ENCODE measurements around the gene TRAF3IP1.
"Not testable (repeated sequence)": the region's sequence is repeated elsewhere in the genome, so short reads cannot be mapped to it uniquely, and the experiment has no call there.

Gene TRAF3IP1

DNA sequence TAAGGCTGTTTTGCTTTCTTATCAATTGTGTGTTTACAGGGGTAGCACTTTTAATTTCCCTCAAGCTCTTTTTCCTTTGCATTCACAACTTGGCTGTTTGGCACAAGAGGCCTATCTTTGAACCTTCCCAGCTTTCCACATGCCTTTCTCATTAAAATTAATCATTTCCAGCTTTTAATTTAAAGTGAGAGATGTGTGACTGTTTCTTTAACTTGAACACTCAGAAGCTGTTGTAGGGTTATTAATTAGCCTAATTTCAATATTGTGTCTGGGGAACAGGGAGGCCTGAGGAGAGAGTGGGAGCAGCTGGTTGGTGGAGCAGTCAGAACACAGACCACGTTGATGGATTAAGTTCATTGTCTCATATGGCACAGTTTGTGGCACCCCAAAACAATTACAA is 111.1 kb downstream of the TRAF3IP1 start:
- no peak for DNase-seq

GRCh38 chr2:238433300-238433915 is 113.1 kb downstream of the TRAF3IP1 start:
- no peak for DNase-seq

- no peak for DNase-seq
Observed at GRCh38 chr2:238433941-238434845, 113.9 kb downstream of the TRAF3IP1 start.

DNA sequence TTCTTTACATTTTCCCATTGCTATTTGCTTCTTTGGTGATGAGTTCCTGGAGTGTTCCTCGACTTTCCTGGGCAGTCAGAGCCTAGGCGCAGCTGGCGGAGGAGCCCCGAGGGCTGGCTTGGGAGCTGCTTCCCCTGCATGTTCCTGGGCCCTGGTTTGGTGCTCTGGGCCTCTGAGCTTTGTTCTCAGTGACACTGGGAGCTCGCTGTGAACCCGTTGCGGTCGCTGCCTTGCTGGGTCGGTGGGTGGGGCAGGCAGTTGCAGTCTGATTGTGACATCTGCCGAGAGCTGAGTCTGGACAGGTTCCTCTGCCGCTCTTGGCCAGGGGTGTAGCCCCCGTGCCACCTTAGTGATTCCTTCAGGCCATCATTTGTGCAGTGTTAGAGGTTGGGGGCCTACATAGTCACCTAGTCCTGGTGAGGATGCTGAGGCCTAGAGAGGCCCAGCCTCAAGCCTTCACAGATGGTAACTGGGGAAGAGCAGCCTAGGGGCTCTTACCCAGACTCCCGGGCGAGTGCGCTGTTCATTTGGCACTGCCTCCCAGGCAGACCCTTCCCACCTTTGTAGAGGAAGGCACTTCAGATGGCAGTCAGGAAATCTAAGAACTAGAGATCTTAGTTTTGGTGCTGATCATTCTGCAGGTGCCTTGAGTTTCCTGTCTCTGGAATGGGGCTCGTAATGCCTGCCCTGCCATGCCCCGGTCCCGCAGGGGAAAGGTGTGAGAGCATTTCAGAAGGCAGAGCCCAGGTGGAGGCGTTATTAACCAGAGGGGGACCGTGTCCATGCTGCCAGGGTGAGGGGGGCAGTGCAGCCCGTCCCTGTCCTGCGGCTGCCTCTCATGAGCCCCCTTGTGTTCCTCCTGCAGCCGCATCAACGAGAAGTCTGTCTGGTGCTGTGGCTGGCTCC is 114.8 kb downstream of the TRAF3IP1 start:
- DNase-seq: no peak

DNA sequence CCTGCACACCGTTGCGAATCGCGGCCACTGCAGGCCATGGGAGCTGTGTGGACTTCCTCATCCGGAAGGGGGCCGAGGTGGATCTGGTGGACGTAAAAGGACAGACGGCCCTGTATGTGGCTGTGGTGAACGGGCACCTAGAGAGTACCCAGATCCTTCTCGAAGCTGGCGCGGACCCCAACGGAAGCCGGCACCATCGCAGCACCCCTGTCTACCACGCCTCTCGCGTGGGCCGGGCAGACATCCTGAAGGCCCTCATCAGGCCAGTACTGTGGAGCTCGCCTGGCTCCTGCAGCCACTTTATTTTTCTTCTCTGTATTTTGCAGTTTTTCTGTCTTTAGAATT is 115.4 kb downstream of the TRAF3IP1 start:
- no peak for DNase-seq

DNA sequence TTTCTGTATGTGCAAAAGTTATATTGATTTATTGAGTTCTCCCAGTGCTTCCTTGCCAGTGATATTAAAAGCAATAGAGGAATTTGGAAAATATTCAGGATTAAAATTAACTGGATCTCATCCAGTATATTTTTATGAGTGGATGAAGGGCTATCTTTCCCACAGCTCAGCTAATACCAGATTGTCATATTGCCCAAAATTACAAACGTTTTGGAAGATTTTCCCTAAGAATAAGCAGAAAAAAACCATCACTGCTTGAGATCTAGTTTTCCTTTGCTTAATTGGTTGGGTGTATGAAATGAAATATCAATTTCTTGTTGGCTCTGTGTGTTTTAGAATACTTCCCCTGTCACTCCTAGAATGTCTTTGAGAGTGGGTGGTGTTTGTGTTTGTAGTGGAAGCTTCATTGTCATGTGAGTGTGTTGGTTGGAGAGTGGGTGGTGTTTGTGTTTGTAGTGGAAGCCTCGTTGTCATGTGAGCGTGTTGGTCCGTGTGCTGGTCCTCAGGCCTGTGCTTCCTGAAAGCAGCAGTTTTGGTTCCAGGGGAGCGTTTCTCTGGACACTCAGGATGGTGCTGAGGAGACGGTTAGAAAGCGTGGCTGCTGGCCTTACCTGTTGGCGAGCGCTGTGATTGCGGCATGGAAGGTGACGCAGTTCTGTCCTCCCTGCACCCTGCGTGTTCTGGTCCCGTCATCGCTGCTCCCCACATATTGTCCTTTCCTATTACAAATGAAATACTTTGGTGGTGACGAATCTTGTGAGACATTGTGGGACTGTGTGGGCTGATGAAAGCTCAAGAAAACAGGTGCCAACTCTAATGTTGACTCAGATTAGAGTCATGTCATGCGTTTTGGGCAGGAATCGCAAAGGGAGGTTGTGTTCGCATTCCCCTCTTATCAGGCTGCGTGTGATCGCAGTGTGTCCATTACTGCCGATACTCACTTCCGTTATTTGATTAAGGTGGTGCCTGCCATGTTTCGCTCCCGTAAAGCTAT is 118.8 kb downstream of the TRAF3IP1 start:
- no peak for DNase-seq

GRCh38 chr2:238439917-238440316 is 119.6 kb downstream of the TRAF3IP1 start:
- DNase-seq: no peak

DNA sequence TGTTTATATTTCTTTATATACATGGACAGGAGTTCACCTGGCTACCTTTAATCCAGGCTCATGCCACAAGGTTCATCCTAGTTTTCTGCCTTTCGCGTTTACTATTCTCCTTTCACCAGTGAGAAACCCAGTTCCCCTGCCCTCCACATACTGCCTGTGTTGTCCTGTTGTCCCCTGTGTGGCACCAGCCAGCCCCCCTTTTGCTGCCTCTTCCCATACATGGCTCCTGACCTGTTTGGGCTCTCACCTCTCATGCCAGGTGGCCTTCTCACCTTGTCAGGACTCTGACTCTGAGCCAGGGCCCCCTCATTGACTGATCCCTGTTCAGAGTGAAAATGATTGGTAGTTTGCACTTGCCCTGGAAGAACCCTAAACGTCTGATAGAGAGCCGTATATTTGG is 120.0 kb downstream of the TRAF3IP1 start:
- DNase-seq: no peak

DNA sequence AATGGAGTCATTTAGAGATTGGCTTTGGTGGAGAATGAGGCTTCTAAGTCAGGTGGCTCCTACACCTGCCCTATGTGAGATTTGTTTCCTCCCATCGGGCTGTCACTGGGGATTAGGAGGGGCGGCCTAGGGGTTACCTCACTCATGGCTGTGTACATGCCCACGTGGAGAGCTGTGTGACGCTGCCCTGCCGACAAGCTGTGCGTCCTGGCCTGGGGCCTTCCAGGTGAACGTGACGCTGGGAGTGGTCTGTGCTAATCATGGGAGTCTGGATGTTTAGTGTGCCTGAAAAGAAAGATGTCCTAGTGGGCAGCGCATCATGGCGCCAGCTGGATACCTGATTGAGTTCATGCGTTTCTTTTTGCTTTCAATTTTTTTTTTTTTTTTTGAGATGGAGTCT is 120.4 kb downstream of the TRAF3IP1 start:
- no peak for DNase-seq

DNA sequence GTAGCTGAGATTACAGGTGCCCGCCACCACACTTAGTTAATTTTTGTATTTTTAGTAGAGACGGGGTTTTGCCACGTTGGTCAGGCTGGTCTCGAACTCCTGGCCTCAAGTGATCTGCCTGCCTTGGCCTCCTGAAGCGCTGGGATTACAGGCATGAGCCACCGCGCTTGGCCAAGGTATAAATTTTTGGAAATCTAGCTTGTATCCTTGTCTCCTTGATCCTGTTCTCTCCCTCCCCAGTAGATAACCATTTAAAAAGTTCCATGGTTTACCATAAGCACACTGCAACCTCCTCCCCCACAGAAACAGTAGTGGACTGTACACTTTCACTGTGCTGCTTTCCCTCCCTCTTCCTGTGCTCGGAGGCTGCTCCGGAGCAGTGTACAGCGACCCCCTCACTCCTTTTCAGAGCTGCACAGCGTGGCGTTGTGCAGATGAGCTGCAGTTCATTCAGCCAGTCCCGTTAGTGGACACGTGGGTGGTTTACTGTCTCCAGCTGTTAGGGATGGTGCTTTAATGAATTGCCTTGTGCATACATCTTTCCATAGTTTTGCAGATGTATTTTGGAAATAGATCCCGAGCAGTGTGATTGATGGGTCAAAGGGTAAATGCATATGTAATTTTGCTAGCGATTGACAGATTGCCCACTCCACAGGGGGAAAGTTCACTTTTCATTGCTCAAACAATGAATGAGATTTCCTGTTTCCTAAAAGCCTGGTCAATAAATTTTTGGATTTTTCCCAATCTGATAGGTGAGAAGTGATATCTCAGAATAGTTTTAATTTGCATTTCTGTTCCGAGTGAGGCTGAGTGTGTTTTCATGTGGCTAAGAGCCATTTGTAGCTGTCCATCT is 121.2 kb downstream of the TRAF3IP1 start:
- peak in 1 of 2 experiments; percentile 46 for DNase-seq

- DNase-seq: not testable (repeated sequence)
Observed at GRCh38 chr2:238442257-238442656, 121.9 kb downstream of the TRAF3IP1 start.

- no peak for DNase-seq
Observed at GRCh38 chr2:238444242-238444641, 123.9 kb downstream of the TRAF3IP1 start.

DNA sequence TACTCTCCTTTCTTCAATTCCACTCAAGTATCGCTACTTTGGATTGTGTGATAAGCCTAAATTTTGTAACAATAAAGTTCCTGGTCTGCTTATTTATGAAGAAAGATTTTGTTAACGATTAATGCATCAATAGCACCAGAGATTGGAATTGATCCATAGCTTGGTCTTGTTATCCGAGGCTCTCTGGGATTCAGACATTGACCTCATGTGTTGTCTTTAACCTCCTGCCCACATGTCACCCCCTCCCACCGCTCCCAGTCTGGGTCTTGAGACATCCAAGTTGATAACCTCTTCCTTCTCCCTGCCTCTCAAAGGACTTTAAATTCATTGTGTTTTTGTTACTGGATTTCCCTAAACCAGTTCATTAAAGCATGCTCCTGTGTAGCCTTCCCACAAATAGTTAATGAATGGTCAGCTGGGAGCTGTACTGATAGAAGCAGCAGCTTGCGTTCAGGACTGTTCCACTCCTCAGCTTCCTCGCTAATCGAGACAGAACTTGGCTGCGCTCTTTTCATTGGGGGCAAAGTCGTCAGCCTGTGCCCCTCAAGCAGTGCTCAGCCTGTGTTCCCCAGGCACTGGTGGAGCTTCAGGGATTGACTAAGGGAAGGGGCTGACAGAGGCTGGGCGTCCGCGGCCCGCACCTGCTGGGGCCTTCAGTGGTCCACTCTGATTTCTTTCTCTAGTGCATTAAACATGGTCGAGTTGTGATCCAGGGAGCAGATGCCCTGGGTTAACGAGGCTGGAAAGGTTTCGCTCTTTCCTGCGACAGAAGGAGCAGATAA is 125.3 kb downstream of the TRAF3IP1 start:
- DNase-seq: no peak

DNA sequence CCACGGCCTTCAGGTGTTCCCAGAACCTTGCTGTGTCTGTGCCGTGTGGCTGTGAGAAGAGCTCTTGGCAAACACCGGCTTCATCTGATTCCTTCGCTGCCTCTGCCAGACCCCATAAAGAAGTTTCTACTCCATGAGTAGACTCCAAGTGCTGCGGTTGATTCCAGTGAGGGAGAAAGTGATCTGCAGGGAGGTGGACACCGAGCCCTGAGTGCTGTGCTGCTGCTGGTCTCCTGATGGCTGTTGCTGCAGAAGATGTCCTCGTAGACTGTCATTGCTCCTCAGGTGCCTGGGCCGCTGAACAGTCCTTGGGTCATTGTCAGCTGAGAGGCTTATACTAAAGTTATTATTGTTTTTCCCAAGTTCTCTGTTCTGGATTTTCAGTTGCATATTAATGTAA is 126.1 kb downstream of the TRAF3IP1 start:
- DNase-seq: no peak

DNA sequence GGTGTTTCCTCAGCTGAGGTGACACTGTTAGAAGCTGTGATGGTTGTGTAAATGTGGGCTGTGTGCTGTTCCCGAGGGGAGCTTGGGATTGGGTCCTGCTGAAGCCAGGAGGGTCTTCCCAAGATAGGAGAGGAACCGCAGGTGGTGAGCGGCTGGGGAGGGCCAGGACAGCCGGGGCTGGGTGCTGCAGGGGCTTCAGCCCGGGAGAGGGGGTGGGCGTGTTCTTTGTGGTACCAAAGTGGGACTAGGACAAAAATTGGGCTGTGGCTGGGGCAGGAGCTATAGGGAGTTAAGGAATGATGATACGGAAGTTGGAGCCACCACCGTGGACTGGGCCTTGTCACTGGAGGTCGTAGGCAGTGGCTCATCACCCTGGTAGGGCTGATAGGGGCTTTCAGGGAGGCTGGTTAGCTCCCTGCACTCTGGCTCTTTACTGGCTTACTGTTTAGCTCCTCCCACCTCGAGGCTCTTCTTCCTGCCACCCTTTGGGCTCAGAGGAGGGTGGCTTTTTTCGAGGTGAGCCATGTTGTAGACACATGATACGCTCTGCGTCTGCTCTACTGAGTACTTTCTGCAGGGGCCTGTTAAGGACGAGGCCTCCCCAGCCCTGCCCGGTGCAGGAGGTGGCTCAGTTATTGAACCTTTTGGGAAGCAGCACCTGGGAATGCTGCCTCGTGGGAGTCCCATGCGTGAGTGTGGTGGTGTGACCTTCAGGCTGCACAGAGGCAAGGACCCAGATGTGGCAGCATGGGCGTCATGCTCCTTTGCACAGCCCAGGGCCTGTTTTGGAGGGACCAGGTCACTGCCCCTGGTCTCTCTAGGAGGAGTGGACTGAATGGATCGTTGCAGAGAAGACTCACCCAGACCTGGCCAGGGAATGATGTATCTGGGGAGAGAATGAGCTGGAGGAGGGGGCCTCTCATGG is 128.0 kb downstream of the TRAF3IP1 start:
- DNase-seq: no peak

DNA sequence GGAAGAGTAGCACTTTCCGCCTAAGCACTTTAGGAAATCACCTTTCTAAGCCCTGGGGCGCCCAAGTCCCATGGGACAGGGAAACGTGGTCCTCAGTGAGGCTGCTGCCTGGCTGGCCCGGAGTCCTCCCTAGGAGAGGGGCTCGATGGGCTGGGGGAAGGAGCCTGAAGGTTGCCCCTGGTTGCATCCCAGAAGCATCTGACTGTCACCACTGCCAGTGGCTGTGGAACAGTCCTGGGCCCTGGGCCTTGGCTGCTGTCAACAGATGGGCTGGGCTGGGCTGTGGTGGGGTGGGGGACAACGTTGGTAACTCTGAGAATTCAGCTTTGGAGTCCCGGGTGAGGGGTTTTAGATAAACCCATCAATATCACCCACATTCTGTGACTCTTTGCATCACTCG is 128.9 kb downstream of the TRAF3IP1 start:
- no peak for DNase-seq

DNA sequence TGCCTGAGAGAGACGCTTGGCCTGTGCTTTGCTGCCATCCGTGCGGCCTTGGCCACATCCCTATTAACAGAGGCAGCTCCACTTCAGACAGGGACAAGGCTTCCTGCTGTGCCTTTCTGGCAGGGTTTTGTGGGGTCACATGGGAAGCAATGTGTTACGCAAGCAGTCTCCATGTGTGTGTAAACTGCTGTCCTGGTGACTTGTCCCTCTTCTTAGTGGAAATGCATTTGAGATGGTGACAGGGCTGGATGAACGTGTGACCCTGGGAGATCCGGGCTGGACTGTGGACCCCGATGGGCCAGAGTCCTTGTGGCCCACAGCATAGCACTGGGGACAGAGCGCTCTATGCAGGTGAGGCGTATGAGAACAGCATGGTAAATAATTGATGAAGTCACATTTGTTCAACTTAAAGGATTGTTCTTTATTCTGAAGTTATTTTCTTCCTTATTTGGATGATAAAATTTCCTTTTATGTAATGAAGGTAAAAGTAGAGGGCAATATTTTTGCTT is 129.6 kb downstream of the TRAF3IP1 start:
- DNase-seq: no peak

- DNase-seq: no peak
Observed at GRCh38 chr2:238450440-238450861, 130.1 kb downstream of the TRAF3IP1 start.
